Fibroblast of the aortic adventitia (primary cell): ENCODE results near the gene MRPL4. TPM values are rescaled to one million over a fixed set of nuclear protein-coding genes. Genes with fewer than 3 reads are reported as not detected.

Experiments
- DNase-seq: peaks from one replicate; pipeline ENCODE4 v3.0.0-alpha.2; 2010; ENCODE audit warnings: low read depth
- H3K4me3 ChIP-seq: 2 replicates; pipeline ENCODE4 v1.5.1; 2011; ENCODE audit warnings: low read depth, mild to moderate bottlenecking, control low read depth, low read length, moderate library complexity
- total RNA-seq: library from RNA; depleted of rRNA; stranded (reverse); fragments of >200 nt; gene quantifications from 2 replicates; pipeline ENCODE4 v1.2.3, GENCODE V29; 2012; ENCODE audit warnings: low replicate concordance
- TF ChIP-seq, protein P1 (sequence below): IDR thresholded peaks from 2 replicates; pipeline ENCODE4 v1.5.1; 2011; ENCODE audit warnings: mild to moderate bottlenecking, low read length, control low read depth, inconsistent platforms; ENCODE audit not compliant: insufficient read depth

Gene MRPL4
- total RNA-seq, 1 donor, result 33.9 TPM

DNA sequence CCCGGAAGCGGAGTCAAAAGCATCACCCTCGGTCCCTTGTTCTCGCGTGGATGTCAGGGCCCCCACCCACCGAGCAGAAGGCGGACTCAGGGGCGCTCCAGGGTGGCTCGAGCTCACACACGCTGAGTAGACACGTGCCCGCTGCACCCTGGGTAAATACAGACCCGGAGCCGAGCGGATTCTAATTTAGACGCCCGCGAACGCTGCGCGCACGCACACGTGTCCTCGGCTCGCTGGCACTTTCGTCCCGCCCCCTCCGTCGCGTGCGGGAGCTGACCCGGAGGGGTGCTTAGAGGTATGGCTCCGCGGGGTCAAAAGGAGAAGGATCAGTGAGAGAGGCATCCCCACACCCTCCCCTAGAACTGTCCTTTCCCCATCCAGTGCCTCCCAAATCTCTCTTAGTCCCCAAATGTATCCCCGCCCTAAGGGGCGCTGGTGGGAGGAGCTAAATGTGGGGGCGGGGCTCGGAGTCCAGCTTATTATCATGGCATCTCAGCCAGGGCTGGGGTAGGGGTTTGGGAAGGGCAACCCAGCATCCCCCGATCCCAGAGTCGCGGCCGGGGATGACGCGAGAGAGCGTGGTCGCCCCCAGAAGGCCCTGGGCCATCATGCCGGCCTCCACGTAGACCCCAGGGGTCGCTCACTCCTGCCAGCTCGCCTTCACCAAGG is 37.3 kb downstream of the MRPL4 start:
- DNase-seq, result no peak
- TF ChIP-seq, protein P1, sequence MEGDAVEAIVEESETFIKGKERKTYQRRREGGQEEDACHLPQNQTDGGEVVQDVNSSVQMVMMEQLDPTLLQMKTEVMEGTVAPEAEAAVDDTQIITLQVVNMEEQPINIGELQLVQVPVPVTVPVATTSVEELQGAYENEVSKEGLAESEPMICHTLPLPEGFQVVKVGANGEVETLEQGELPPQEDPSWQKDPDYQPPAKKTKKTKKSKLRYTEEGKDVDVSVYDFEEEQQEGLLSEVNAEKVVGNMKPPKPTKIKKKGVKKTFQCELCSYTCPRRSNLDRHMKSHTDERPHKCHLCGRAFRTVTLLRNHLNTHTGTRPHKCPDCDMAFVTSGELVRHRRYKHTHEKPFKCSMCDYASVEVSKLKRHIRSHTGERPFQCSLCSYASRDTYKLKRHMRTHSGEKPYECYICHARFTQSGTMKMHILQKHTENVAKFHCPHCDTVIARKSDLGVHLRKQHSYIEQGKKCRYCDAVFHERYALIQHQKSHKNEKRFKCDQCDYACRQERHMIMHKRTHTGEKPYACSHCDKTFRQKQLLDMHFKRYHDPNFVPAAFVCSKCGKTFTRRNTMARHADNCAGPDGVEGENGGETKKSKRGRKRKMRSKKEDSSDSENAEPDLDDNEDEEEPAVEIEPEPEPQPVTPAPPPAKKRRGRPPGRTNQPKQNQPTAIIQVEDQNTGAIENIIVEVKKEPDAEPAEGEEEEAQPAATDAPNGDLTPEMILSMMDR, result no peak

DNA sequence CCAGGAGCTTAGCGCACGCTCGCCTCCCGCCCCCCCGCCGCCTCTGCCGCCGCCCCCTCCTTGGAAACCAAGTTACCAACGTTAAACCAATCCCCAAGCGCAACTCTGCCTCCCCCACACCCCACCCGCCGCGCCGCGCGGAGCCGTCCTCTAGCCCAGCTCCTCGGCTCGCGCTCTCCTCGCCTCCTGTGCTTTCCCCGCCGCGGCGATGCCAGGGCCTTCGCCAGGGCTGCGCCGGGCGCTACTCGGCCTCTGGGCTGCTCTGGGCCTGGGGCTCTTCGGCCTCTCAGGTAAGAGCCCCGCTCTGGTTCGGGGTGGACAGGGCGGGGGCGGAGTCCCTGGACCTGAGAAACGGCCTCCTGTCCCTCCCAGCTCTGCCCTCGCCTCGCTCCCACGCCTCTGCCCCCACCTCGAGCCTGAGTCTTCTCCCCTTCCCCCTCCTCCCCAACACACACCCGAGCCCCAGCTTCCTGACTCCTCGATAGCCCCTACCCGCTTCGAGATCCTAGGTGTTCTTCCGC is 37.9 kb downstream of the MRPL4 start, which contains the start of gene ICAM5:
Gene ICAM5 (plus strand): TSS at position 117 of the 521 bp plus-strand sequence. CDS start 92 bp downstream, at position 209.
- TF ChIP-seq, protein P1, result no peak
- peak within 1 kb of the TSS; percentile 53 for H3K4me3 ChIP-seq
- DNase-seq, result no peak

More for the DNA sequence above, 37.3 kb downstream of the MRPL4 start:
- H3K4me3 ChIP-seq, result peak overlapping the region; percentile 25

DNA sequence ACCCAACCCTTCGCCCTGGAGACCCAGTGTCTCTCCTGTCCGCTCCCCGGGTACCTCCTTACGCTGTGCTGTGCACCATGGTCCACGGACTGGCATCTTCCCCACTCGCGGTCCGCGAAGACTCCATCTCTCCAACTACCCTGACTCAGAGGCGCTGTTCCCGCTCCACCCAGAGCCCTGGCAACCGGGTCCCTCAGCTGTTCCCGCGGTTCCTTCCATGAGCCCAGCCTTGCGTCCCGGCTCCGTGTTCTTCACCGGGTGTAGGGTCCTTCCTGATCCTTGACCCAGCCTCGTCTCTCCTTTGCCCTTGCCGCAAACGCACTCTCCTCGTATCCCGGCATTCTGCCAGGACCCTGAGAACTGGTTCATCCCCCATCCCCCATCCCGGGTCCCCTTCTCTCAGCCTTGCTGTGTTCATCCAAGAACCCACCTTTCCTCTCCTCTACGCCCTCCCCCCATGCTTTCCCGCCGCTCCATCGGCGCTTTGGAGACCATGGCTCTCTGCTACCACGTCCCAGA is 38.4 kb downstream of the MRPL4 start:
- peak; percentile 24 for DNase-seq
- H3K4me3 ChIP-seq, result peak overlapping the region; percentile 42
- TF ChIP-seq, protein P1, result no peak

DNA sequence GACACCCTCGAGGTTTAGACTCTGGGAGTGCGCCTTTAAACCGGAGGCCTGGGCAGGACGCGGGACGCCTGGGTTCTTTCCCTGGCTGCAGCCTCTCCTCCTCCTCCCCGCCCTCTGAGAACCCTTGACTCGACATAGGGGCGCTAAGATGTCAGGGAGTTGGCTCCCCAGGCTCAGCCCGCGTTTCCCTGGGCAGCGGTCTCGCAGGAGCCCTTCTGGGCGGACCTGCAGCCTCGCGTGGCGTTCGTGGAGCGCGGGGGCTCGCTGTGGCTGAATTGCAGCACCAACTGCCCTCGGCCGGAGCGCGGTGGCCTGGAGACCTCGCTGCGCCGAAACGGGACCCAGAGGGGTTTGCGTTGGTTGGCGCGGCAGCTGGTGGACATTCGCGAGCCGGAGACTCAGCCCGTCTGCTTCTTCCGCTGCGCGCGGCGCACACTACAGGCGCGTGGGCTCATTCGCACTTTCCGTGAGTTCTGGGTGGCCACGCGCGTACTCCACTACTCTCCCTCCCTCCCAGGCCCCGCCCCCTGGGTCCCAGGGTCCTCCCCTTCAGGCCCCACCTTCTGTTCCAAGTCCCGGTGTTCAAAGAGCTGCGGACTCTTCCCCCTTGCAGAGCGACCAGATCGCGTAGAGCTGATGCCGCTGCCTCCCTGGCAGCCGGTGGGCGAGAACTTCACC is 39.0 kb downstream of the MRPL4 start:
- TF ChIP-seq, protein P1, result no peak
- H3K4me3 ChIP-seq, result peak overlapping the region; percentile 53
- DNase-seq, result no peak

DNA sequence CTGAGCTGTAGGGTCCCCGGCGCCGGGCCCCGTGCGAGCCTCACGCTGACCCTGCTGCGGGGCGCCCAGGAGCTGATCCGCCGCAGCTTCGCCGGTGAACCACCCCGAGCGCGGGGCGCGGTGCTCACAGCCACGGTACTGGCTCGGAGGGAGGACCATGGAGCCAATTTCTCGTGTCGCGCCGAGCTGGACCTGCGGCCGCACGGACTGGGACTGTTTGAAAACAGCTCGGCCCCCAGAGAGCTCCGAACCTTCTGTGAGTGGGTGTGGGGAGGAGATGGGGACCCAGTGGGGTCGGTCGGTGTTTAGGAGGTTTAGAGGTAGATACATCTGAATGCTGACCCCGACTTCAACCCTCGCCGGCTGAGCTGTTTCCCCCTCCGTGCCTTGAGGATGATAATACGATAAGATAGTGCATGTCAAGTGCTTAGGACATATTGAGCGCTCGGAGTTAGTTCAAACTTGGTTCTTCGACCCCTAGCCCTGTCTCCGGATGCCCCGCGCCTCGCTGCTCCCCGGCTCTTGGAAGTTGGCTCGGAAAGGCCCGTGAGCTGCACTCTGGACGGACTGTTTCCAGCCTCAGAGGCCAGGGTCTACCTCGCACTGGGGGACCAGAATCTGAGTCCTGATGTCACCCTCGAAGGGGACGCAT is 39.7 kb downstream of the MRPL4 start:
- TF ChIP-seq, protein P1, result no peak
- no peak for DNase-seq
- H3K4me3 ChIP-seq, result peak overlapping the region; percentile 53

DNA sequence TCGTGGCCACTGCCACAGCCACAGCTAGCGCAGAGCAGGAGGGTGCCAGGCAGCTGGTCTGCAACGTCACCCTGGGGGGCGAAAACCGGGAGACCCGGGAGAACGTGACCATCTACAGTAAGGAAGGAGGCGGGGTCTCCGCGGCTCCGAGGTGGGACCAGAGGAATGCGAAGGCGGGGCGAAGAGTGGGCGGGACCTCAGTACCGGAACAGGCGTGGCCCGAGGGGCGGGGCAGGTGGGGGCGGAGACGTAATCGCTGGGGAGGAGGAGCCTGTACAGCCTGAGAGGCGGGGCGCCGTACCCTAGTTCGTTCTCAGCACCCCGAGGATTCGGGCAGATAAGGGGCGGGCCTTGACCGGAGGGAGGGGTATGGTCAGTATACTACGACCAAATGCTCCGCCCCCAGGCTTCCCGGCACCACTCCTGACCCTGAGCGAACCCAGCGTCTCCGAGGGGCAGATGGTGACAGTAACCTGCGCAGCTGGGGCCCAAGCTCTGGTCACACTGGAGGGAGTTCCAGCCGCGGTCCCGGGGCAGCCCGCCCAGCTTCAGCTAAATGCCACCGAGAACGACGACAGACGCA is 40.3 kb downstream of the MRPL4 start:
- DNase-seq, result peak; percentile 25
- TF ChIP-seq, protein P1, result no peak
- peak overlapping the region; percentile 53 for H3K4me3 ChIP-seq
